Subcutaneous adipose tissue (tissue), 4 donors: ENCODE measurements around the gene SPEG. TPM values are rescaled to one million over a fixed set of nuclear protein-coding genes. Genes with fewer than 3 reads are reported as not detected.

Source experiments
- CTCF ChIP-seq: fragments of 450-650 bp; IDR thresholded peaks from one replicate; pipeline ENCODE4 v1.5.1; 2016; ENCODE audit warnings: low read depth, mild to moderate bottlenecking, control low read depth, antibody characterized with exemption, moderate library complexity
- total RNA-seq, 4 donors: library from RNA; depleted of rRNA; stranded (reverse); fragments of >200 nt; gene quantifications; one replicate each; pipeline ENCODE4 v1.1.0, GENCODE V29; 2016

The SPEG gene
- total RNA-seq, 4 donors from 2014 or later, result 0.49 to 5.9 (median 2.9) TPM

- TF ChIP-seq CTCF, result no peak
Measured at GRCh38 chr2:219493086-219493485, 58.4 kb downstream of the SPEG start.

GRCh38 chr2:219494952-219495530 lies 60.4 kb downstream of the SPEG start:
- no peak for TF ChIP-seq CTCF

- no peak for TF ChIP-seq CTCF
Measured at GRCh38 chr2:219495531-219496122, 61.0 kb downstream of the SPEG start.

- TF ChIP-seq CTCF, result no peak
Measured at GRCh38 chr2:219496247-219496824, 61.7 kb downstream of the SPEG start.

- TF ChIP-seq CTCF, result no peak
Measured at GRCh38 chr2:219496825-219497494, 62.3 kb downstream of the SPEG start.

GRCh38 chr2:219497495-219498279 lies 63.0 kb downstream of the SPEG start:
- TF ChIP-seq CTCF, result no peak
